NCI-H526 (cell line): ENCODE measurements around the gene OLR1.
A peak's percentile ranks its signal among the peaks of the same experiment; 100 is the strongest.

Experiments
- DNase-seq, 2 experiments: peaks; one replicate each; lab custom pipeline; 2025; lab: John Stamatoyannopoulos, UW

OLR1 gene

GRCh38 chr12:10153271-10154144 lies 18.4 kb downstream of the OLR1 start:
- DNase-seq, result peak in 1 of 2 experiments; percentile 80

- no peak for DNase-seq
Observed at GRCh38 chr12:10151621-10152020, 20.3 kb downstream of the OLR1 start.

GRCh38 chr12:10147714-10148403 lies 24.1 kb downstream of the OLR1 start:
- peak; percentile 76 to 83 for DNase-seq

- DNase-seq, result no peak
Observed at GRCh38 chr12:10142976-10143589, 28.8 kb downstream of the OLR1 start.

GRCh38 chr12:10140001-10140400 lies 31.9 kb downstream of the OLR1 start:
- DNase-seq, result peak in 1 of 2 experiments; percentile 56

- no peak for DNase-seq
Observed at GRCh38 chr12:10136637-10137205, 35.2 kb downstream of the OLR1 start.

GRCh38 chr12:10135126-10135525 lies 36.8 kb downstream of the OLR1 start:
- DNase-seq, result no peak

- no peak for DNase-seq
Observed at GRCh38 chr12:10132850-10133370, 39.0 kb downstream of the OLR1 start.

- no peak for DNase-seq
Observed at GRCh38 chr12:10131111-10131690, 40.7 kb downstream of the OLR1 start.

- peak in 1 of 2 experiments; percentile 33 for DNase-seq
Observed at GRCh38 chr12:10130042-10130441, 41.9 kb downstream of the OLR1 start, which contains the start of gene CLEC7A. TSS of gene CLEC7A (minus strand) at chr12:10130199. CDS start at chr12:10130082, 117 bp downstream.

- no peak for DNase-seq
Observed at GRCh38 chr12:10128687-10129086, 43.2 kb downstream of the OLR1 start.

- DNase-seq, result no peak
Observed at GRCh38 chr12:10126413-10126812, 45.5 kb downstream of the OLR1 start.

GRCh38 chr12:10122689-10123088 lies 49.2 kb downstream of the OLR1 start:
- no peak for DNase-seq

- DNase-seq, result no peak
Observed at GRCh38 chr12:10121278-10121677, 50.7 kb downstream of the OLR1 start.

GRCh38 chr12:10119066-10119465 lies 52.9 kb downstream of the OLR1 start:
- peak; percentile 7 to 21 for DNase-seq

- DNase-seq, result no peak
Observed at GRCh38 chr12:10115890-10116289, 56.0 kb downstream of the OLR1 start.

- DNase-seq, result no peak
Observed at GRCh38 chr12:10115311-10115710, 56.6 kb downstream of the OLR1 start.

GRCh38 chr12:10113920-10114319 lies 58.0 kb downstream of the OLR1 start:
- DNase-seq, result no peak

- no peak for DNase-seq
Observed at GRCh38 chr12:10113075-10113474, 58.9 kb downstream of the OLR1 start.

GRCh38 chr12:10111451-10111850 lies 60.5 kb downstream of the OLR1 start:
- no peak for DNase-seq

- no peak for DNase-seq
Observed at GRCh38 chr12:10110256-10110844, 61.6 kb downstream of the OLR1 start.
